Middle frontal gyrus (tissue), 1 donor: ENCODE results near the gene GSX2.

ENCODE experiments used
- DNase-seq: peaks from one replicate; pipeline ENCODE4 v3.0.0-alpha.2; 2015; ENCODE audit warnings: low spot score; ENCODE audit errors: extremely low spot score

The GSX2 gene

GRCh38 chr4:54076673-54077072 lies 23.3 kb upstream of the GSX2 start:
- no peak for DNase-seq

- no peak for DNase-seq
These were observed 22.2 kb upstream of the GSX2 start for GRCh38 chr4:54077812-54078211.

GRCh38 chr4:54082168-54082567 lies 17.8 kb upstream of the GSX2 start:
- DNase-seq = no peak

GRCh38 chr4:54085284-54085683 lies 14.7 kb upstream of the GSX2 start:
- DNase-seq = no peak

- no peak for DNase-seq
These were observed 10.1 kb upstream of the GSX2 start for GRCh38 chr4:54089875-54090274.

GRCh38 chr4:54090404-54090803 lies 9.6 kb upstream of the GSX2 start:
- no peak for DNase-seq

GRCh38 chr4:54090804-54091623 lies 8.9 kb upstream of the GSX2 start:
- no peak for DNase-seq

- DNase-seq = peak; percentile 66
These were observed 8.1 kb upstream of the GSX2 start for GRCh38 chr4:54091637-54092404.

- DNase-seq = no peak
These were observed 7.3 kb upstream of the GSX2 start for GRCh38 chr4:54092405-54093323.

GRCh38 chr4:54093324-54094240 lies 6.4 kb upstream of the GSX2 start:
- no peak for DNase-seq

- no peak for DNase-seq
These were observed 5.5 kb upstream of the GSX2 start for GRCh38 chr4:54094451-54094850.

GRCh38 chr4:54095110-54095825 lies 4.7 kb upstream of the GSX2 start:
- DNase-seq = no peak

GRCh38 chr4:54096295-54096962 lies 3.5 kb upstream of the GSX2 start:
- DNase-seq = no peak

- no peak for DNase-seq
These were observed 2.8 kb upstream of the GSX2 start for GRCh38 chr4:54097152-54097551.

GRCh38 chr4:54098375-54098774 lies 1.6 kb upstream of the GSX2 start:
- no peak for DNase-seq

GRCh38 chr4:54099287-54099747 lies 646 bp upstream of the GSX2 start:
- no peak for DNase-seq

GRCh38 chr4:54100595-54101189 lies 729 bp downstream of the GSX2 start:
- no peak for DNase-seq

- DNase-seq = no peak
These were observed 1.5 kb downstream of the GSX2 start for GRCh38 chr4:54101190-54102041.
